Heart right ventricle (tissue), 16 donors: Measurements from ENCODE around the gene TBC1D23. TPM values are rescaled to one million over a fixed set of nuclear protein-coding genes. Genes with fewer than 3 reads are reported as not detected.
"Not testable (repeated sequence)": the region's sequence is repeated elsewhere in the genome, so short reads cannot be mapped to it uniquely, and the experiment has no call there.

Experiments used
- ATAC-seq, 8 donors: fragments of 200-7000 bp; cut with Tn5 transposase; one replicate each; pipeline ENCODE4 v1.9.1; 2020; ENCODE audit warnings: mild to moderate bottlenecking in 8 of 8, moderate library complexity in 8 of 8, moderate number of reproducible peaks in 1 of 8
- DNase-seq, 2 donors: peaks; one replicate each; pipeline ENCODE4 v3.0.0-alpha.2; 2020
- H3K27ac ChIP-seq, 10 donors: fragments of 200-600 bp; sonication (generic) in 2 of 10; one replicate each; pipeline versions ENCODE4 v1.5.0 to v1.8.0; 2020 to 2022; ENCODE audit warnings: mild to moderate bottlenecking in 3 of 10
- H3K27me3 ChIP-seq, 7 donors: fragments of 200-600 bp; one replicate each; pipeline ENCODE4 v1.8.0; 2021 to 2022; ENCODE audit warnings: mild to moderate bottlenecking in 2 of 7
- H3K36me3 ChIP-seq, 9 donors: fragments of 200-600 bp; sonication (generic) in 1 of 9; one replicate each; pipeline versions ENCODE4 v1.5.0 to v1.8.0; 2020 to 2022; ENCODE audit warnings: mild to moderate bottlenecking in 2 of 9
- H3K4me1 ChIP-seq, 9 donors: fragments of 200-600 bp; sonication (generic) in 1 of 9; one replicate each; pipeline versions ENCODE4 v1.5.0 to v1.8.0; 2020 to 2022; ENCODE audit warnings: mild to moderate bottlenecking in 4 of 9
- H3K4me3 ChIP-seq, 10 donors: fragments of 200-600 bp; sonication (generic) in 2 of 10; one replicate each; pipeline versions ENCODE4 v1.5.0 to v1.8.0; 2020 to 2022; ENCODE audit warnings: mild to moderate bottlenecking in 7 of 10, moderate library complexity in 2 of 10
- H3K9me3 ChIP-seq, 11 donors: fragments of 200-600 bp in 10 of 11; sonication (generic) in 2 of 11; one replicate each; pipeline versions ENCODE4 v1.5.0 to v1.8.0; 2013 to 2022; ENCODE audit warnings: mild to moderate bottlenecking in 2 of 11, control low read depth in 1 of 11, moderate library complexity in 1 of 11
- CTCF ChIP-seq, 9 donors: fragments of 200-600 bp; sonication (generic) in 2 of 9; IDR thresholded peaks; one replicate each; pipeline versions ENCODE4 v1.5.0 to v1.8.0; 2021 to 2022; ENCODE audit warnings: antibody characterized with exemption in 9 of 9, mild to moderate bottlenecking in 5 of 9, moderate library complexity in 1 of 9
- WGBS, 2 donors: extraction: QIAGEN DNeasy Blood & Tissue Kit; methylation state at CpG; one replicate each; pipeline ENCODE4 v1.1.7; 2013; ENCODE audit warnings: inconsistent platforms in 1 of 2; 5-methylcytosine and 5-hydroxymethylcytosine counted together
- intact Hi-C, 10 donors: fragments of 100-400 bp; cut with DNase I; formaldehyde crosslinking; loops; one replicate each; pipeline versions ENCODE4 v1.11.1 to v1.14.2; 2022
- polyA plus RNA-seq, 2 donors: library from polyadenylated mRNA; stranded (reverse); fragments of 200-250 nt; gene quantifications; one replicate each; pipeline ENCODE4 v1.2.3, GENCODE V29; 2013
- total RNA-seq, 10 donors: library from RNA; stranded (reverse); fragmentation: NEBNext Ultra II Directional in 3 of 10; extraction: Animal tissue kit (Norgen Biotek cat#: 25700) in 3 of 10; gene quantifications; one replicate each; pipeline versions ENCODE4 v1.2.1 to v1.2.4, GENCODE V29; 2021 to 2023
- donor health status: Arrhythmogenic right ventricular cardiomyopathy.
- donor health status: ischemic (EF 13 %, LVEDD 7.1; RV severe dilation, severe dysfunction).
- donor health status: healthy with polysubstance abuse.
- donor health status: DM: no; HTN: yes; CAD: no.
- donor health status: DM: no; HTN: no; CAD: no.
- donor health status: ischemic (EF 25% LVEDD 6.9; RV normal size, moderate dysfunction).
- donor health status: ischemic (EF 25% LVEDD 5.7; RV mildly dilated, moderate dysfunction).
- donor health status: healthy.
- donor health status: DM: yes; HTN: yes; CAD: no.
- donor health status: Ischemic cardiomyopathy.
- donor health status: ischemic (EF 35%, LVEDD 5.7; RV mildly dilated, moderate dysfunction).
- donor health status: nonischemic (EF 11% LVEDD 7.7; RV severe dilation, severe dysfunction).
- donor health status: DM: yes; HTN: yes; CAD: no.
- donor health status: PGD.
- donor health status: ischemic (EF 29% LVEDD 5.4; RV normal size, mild dysfunction).
- donor health status: nonischemic (EF 23%, LVEDD 6.1; RV moderate dilation, normal function).

TBC1D23 gene
- total and polyA plus RNA-seq, 12 donors = 18.8 to 40.4 (median 28.7) TPM

- Histone ChIP-seq H3K27ac (no peak overlapping the region), H3K9me3 (no peaks in the 10 kb centered on the region), H3K4me3 (no peak overlapping the region), H3K27me3 (no peaks in the 10 kb centered on the region), H3K4me1 (peaks cover 0 to 54% (median 39%) of the 10 kb centered on the region in 9 donors), H3K36me3 (no peaks in the 10 kb centered on the region)
- DNase-seq = no peak
- WGBS, 2 donors = 86 to 87% methylated on average over 2 of the region's 2 CpGs
- intact Hi-C loops = no loop called here
- no peak for TF ChIP-seq CTCF (IDR thresholded peaks at IDR 0.05)
- ATAC-seq = no peak
Observed at GRCh38 chr3:100270215-100270583, 9.4 kb downstream of the TBC1D23 start.

- Histone ChIP-seq H3K27ac (no peak overlapping the region), H3K36me3 (no peaks in the 10 kb centered on the region), H3K4me1 (peaks cover 0 to 45% (median 35%) of the 10 kb centered on the region in 9 donors), H3K27me3 (no peaks in the 10 kb centered on the region), H3K9me3 (no peaks in the 10 kb centered on the region), H3K4me3 (no peak overlapping the region)
- intact Hi-C loops = no loop called here
- 96 to 97% methylated on average over 1 of the region's 1 CpG for WGBS, 2 donors
- DNase-seq = no peak
- TF ChIP-seq CTCF (IDR thresholded peaks at IDR 0.05) = no peak
- ATAC-seq = no peak
Observed at GRCh38 chr3:100271522-100271921, 10.7 kb downstream of the TBC1D23 start.

- DNase-seq, H3K27me3 ChIP-seq, H3K36me3 ChIP-seq, H3K27ac ChIP-seq, H3K4me3 ChIP-seq, ATAC-seq, H3K9me3 ChIP-seq, intact Hi-C loops: not testable (repeated sequence)
- H3K4me1 ChIP-seq = peaks cover 0 to 47% (median 31%) of the 10 kb centered on the region in 9 donors
- WGBS, 2 donors = 49 to 59% methylated on average over 13 of the region's 13 CpGs
Observed at GRCh38 chr3:100272797-100273611, 12.2 kb downstream of the TBC1D23 start.

- WGBS, 2 donors = 95% methylated on average over 5 of the region's 5 CpGs
- no peaks in the 10 kb centered on the region for H3K27me3 ChIP-seq
- ATAC-seq (no peak), DNase-seq (no peak)
- H3K36me3 ChIP-seq = no peaks in the 10 kb centered on the region
- H3K4me3 ChIP-seq = no peak overlapping the region
- no peak overlapping the region for H3K27ac ChIP-seq
- no peak for TF ChIP-seq CTCF (IDR thresholded peaks at IDR 0.05)
- H3K4me1 ChIP-seq = peaks cover 0 to 43% (median 18%) of the 10 kb centered on the region in 9 donors
- intact Hi-C loops = no loop called here
- no peaks in the 10 kb centered on the region for H3K9me3 ChIP-seq
Observed at GRCh38 chr3:100274361-100274760, 13.6 kb downstream of the TBC1D23 start.

GRCh38 chr3:100277255-100277800, 16.5 kb downstream of the TBC1D23 start:
- intact Hi-C loops = no loop called here
- ATAC-seq (no peak), DNase-seq (no peak)
- Histone ChIP-seq H3K27ac (no peak overlapping the region), H3K4me1 (peaks cover 0 to 27% (median 10%) of the 10 kb centered on the region in 9 donors), H3K4me3 (no peak overlapping the region), H3K27me3 (no peaks in the 10 kb centered on the region), H3K36me3 (peaks cover 0 to 29% (median 8%) of the 10 kb centered on the region in 9 donors), H3K9me3 (no peaks in the 10 kb centered on the region)
- no peak for TF ChIP-seq CTCF (IDR thresholded peaks at IDR 0.05)
- WGBS, 2 donors = 88 to 90% methylated on average over 1 of the region's 1 CpG
